Activated CD4-positive, alpha-beta memory T cell treated with anti-CD3 and anti-CD28 coated beads for 36 hours (primary cell): ENCODE results near the gene JAML. TPM values are rescaled to one million over a fixed set of nuclear protein-coding genes. Genes with fewer than 3 reads are reported as not detected.
A peak's percentile ranks its signal among the peaks of the same experiment; 100 is the strongest.

Experiments
- CTCF ChIA-PET: fragments of 350-600 bp; sonication (Branson Sonifier 250); formaldehyde crosslinking; loops from one replicate; lab custom pipeline; 2021; ENCODE audit warnings: antibody characterized with exemption, inconsistent platforms; lab: Charles Lee
- POLR2A ChIA-PET: fragments of 350-600 bp; sonication (Branson Sonifier 250); formaldehyde crosslinking; loops from one replicate; lab custom pipeline; 2021; ENCODE audit warnings: antibody characterized with exemption; lab: Charles Lee
- DNase-seq: peaks from one replicate; pipeline ENCODE4 v3.0.0-alpha.2; 2020
- H3K27ac Mint-ChIP-seq: one replicate; pipeline ENCODE4 v1.8.0; 2021; ENCODE audit warnings: mixed read lengths
- H3K27me3 Mint-ChIP-seq: one replicate; pipeline ENCODE4 v1.8.0; 2021; ENCODE audit warnings: mixed read lengths
- H3K36me3 Mint-ChIP-seq: one replicate; pipeline ENCODE4 v1.8.0; 2021; ENCODE audit warnings: mixed read lengths
- H3K4me1 Mint-ChIP-seq: one replicate; pipeline ENCODE4 v1.8.0; 2021; ENCODE audit warnings: low read depth, mixed read lengths
- H3K4me3 Mint-ChIP-seq: one replicate; pipeline ENCODE4 v1.8.0; 2021; ENCODE audit warnings: mild to moderate bottlenecking, mixed read lengths
- H3K9me3 Mint-ChIP-seq: one replicate; pipeline ENCODE4 v1.8.0; 2021; ENCODE audit warnings: mixed read lengths
- intact Hi-C: fragments of 100-400 bp; cut with micrococcal nuclease; formaldehyde crosslinking; loops from one replicate; pipeline ENCODE4 v1.15.1; 2023
- total RNA-seq, 2 experiments: library from RNA; stranded (reverse); gene quantifications; one replicate each; pipeline ENCODE4 v1.2.3, GENCODE V29; 2021

JAML gene
- total RNA-seq, 2 experiments from 2014 or later, result 155 to 163 TPM

DNA sequence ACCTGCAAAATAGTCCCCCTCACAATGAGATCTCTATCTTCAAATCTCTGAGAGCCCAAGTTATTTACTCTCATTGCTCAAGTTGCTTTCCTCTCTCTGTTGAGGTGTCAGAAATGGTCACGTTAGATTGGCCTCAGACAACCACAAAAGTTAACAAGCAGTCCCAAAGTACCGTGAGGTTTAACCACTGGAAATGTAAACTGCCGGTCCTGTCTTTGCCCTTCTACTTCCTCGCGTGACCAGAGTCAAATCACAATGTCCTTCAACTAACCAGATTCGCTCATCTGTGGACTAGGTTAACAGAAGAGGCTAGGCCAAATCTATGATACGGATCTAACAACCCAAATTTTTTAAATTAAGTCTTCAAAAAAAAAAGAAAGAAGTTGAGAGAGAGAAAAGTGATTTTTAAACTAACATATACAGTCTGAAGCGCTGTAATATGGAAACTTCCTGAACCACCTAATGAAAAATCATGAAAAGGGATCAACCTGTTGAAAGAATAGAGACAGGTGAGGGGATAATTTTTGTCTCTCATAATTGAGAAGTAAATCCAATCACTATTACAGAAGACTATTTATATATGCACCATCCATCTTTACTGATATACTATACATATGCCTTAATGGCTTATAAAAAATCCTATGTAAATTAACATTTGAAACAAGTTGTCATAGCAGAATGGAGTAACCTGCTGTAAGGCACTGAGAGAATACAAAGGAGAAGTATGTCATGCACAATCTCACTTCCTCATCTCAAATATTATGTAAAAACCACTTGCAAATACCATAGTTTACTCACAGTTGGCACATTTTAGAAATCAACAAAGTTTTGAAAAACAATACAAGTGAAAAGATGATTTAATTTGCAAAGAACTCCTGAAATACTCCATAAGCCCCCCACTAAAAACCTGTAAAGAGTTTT, 3.3 kb upstream of the JAML start:
- Mint-ChIP-seq H3K27me3 (no peaks in the 10 kb centered on the region), H3K4me1 (peaks cover 47% of the 10 kb centered on the region), H3K36me3 (peaks cover 69% of the 10 kb centered on the region), H3K4me3 (peak overlapping the region; percentile 45), H3K9me3 (peaks cover 7% of the 10 kb centered on the region), H3K27ac (no peak overlapping the region)
- intact Hi-C loops, result no loop called here
- ChIA-PET POLR2A (interaction anchor here (3.4 to 4.6 kb wide), 3 partner anchors 12 to 13 kb away, joined by 27 to 97 read pairs (median 81); no protein-coding TSS in a partner anchor), CTCF (interaction anchor here (1.3 to 3.2 kb wide), 4 partner anchors 10 to 13 kb away, joined by 6 to 14 read pairs (median 11); no protein-coding TSS in a partner anchor)
- peak; percentile 43 for DNase-seq

DNA sequence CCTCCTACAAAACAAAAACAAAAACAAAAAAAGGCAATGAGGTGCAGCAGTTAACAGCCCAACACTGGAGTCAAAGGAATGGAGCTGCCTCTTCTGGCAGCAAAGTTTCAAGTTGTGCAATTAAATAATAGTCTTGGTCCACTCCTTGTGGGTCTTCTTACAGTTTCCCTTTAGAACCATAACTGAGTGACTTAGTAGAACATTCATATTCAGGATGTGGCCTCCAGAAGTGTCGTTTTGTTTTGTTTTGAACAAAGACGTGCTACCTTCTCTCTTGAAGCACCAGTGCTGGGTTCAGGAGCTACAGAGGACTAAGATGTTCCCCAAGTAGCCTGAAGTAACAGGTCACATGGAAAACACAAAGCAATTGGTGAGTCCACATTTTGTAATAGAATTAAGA, 2.0 kb upstream of the JAML start:
- peaks cover 73% of the 10 kb centered on the region for H3K36me3 Mint-ChIP-seq
- H3K4me1 Mint-ChIP-seq, result peaks cover 59% of the 10 kb centered on the region
- H3K27me3 Mint-ChIP-seq, result no peaks in the 10 kb centered on the region
- POLR2A ChIA-PET, result interaction anchor here (0.8 to 4.6 kb wide), 7 partner anchors 10 to 77 kb away, joined by 3 to 97 read pairs (median 5); no protein-coding TSS in a partner anchor
- CTCF ChIA-PET, result interaction anchor here (0.7 to 1.9 kb wide), 8 partner anchors 9 to 122 kb away, joined by 3 to 14 read pairs (median 6); partner anchors contain the start of gene CD3D
- intact Hi-C loops, result no loop called here
- peaks cover 7% of the 10 kb centered on the region for H3K9me3 Mint-ChIP-seq
- no peak for DNase-seq
- peak overlapping the region; percentile 10 for H3K4me3 Mint-ChIP-seq
- H3K27ac Mint-ChIP-seq, result no peak overlapping the region

DNA sequence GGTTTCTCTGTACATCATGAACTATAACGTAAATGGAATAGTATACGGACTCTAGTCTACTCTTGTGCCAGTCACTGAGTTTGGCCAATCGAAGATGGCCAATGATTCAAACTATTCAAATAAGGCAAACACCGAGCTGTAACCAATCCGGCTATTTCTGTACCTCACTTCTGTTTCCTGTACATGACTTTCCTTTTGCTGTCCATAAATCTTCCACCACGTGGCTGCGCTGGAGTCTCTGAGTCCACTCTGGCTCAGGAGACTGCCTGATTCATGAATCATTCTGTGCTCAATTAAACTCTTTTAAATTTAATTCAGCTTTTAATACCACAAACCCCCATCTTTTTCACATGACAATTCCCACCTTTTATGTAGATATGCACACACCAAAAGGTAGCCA, 1.5 kb upstream of the JAML start:
- H3K36me3 Mint-ChIP-seq, result peaks cover 77% of the 10 kb centered on the region

DNA sequence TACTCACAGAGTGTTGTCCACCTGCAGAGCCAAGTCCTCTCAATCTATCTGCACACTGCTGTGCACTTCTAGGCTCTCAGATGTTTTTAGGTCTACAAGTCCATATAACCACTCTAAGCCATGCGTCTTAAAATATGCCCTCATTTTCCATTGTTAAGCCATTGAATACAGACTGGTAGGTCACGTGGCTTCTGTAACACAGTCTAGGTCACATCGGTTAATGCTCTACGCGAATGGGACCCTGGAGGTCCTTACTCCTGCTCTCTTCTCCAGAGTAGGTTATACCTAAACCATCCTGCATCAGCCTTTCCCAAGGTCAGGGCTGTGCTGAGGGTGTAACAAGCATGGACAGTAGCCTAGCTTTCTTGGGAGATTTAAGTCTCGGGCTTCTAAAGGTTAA, 819 bp downstream of the JAML start:
- no peak for DNase-seq
- POLR2A ChIA-PET, result interaction anchor here (0.8 to 4.6 kb wide), 13 partner anchors 8 to 214 kb away, joined by 3 to 97 read pairs (median 9); partner anchors contain the start of genes CD3D, CD3E and MPZL3
- H3K4me3 Mint-ChIP-seq, result peak overlapping the region; percentile 82
- H3K9me3 Mint-ChIP-seq, result peaks cover 7% of the 10 kb centered on the region
- peaks cover 87% of the 10 kb centered on the region for H3K4me1 Mint-ChIP-seq
- peak overlapping the region; percentile 97 for H3K27ac Mint-ChIP-seq
- intact Hi-C loops, result loop anchor here (1.0 kb wide), 3 partner anchors 8 to 27 kb away; no protein-coding TSS in a partner anchor
- no peaks in the 10 kb centered on the region for H3K27me3 Mint-ChIP-seq
- CTCF ChIA-PET, result interaction anchor here (0.9 to 1.8 kb wide), 10 partner anchors 8 to 72 kb away, joined by 3 to 12 read pairs (median 6); partner anchors contain the start of gene MPZL3
- H3K36me3 Mint-ChIP-seq, result peaks cover 83% of the 10 kb centered on the region

More for the DNA sequence above, 1.5 kb upstream of the JAML start:
- no peaks in the 10 kb centered on the region for H3K27me3 Mint-ChIP-seq
- H3K27ac Mint-ChIP-seq, result no peak overlapping the region
- peaks cover 64% of the 10 kb centered on the region for H3K4me1 Mint-ChIP-seq
- ChIA-PET CTCF (interaction anchor here (1.4 to 1.9 kb wide), 6 partner anchors 9 to 116 kb away, joined by 3 to 14 read pairs (median 8); partner anchors contain the start of gene CD3D), POLR2A (interaction anchor here (0.6 to 4.6 kb wide), 9 partner anchors 10 to 78 kb away, joined by 3 to 97 read pairs (median 5); no protein-coding TSS in a partner anchor)
- no peak overlapping the region for H3K4me3 Mint-ChIP-seq
- intact Hi-C loops, result no loop called here
- no peak for DNase-seq
- peaks cover 7% of the 10 kb centered on the region for H3K9me3 Mint-ChIP-seq

DNA sequence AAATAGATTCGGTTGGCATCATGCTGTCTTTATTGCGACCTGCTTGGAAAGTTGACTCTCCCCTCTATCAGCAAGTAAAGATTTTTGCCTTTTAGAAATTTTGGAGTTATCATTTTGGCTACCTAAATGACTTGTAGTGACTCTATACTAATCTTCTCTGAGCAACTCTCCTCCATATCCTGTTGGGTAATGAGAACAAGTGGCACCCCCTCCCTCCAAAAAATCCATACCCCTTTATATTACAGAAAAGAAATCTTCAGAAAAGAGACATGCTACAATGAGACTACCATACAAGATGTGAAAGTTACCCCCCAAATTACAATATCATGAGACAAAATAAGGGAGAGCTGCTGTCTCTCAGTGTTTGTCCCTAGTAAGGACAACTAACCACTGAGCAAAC, 1.2 kb downstream of the JAML start:
- H3K27ac Mint-ChIP-seq, result peak overlapping the region; percentile 97
- no peaks in the 10 kb centered on the region for H3K27me3 Mint-ChIP-seq
- peaks cover 7% of the 10 kb centered on the region for H3K9me3 Mint-ChIP-seq
- H3K4me1 Mint-ChIP-seq, result peaks cover 89% of the 10 kb centered on the region
- peaks cover 83% of the 10 kb centered on the region for H3K36me3 Mint-ChIP-seq
- CTCF ChIA-PET, result interaction anchor here (1.6 to 1.8 kb wide), 5 partner anchors 17 to 28 kb away, joined by 3 to 12 read pairs (median 7); partner anchors contain the start of gene MPZL3
- intact Hi-C loops, result loop anchor here (1.0 kb wide), 1 partner anchor 22 kb away; no protein-coding TSS in a partner anchor
- peak overlapping the region; percentile 82 for H3K4me3 Mint-ChIP-seq
- POLR2A ChIA-PET, result interaction anchor here (1.0 to 4.6 kb wide), 8 partner anchors 7 to 119 kb away, joined by 4 to 97 read pairs (median 10); partner anchors contain the start of genes CD3D and MPZL3
- DNase-seq, result no peak

DNA sequence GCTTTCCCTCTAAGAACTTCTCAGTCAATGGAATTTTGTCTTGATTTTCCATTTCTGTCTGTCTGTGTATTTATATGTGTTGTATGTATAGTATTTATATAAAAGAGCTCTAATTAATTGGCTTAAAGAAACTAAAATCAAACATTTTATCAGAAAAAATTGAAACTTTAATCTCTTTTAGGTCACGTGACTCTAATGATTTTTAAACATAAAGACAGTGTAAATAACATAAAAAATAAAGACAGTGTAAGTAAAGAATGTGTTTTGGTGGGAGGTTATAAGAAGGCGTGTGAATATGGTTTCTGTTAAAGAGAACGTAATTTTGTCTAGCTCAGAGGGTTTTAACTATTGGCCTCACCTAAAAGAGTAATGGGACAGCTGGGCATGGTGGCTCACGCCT, 2.4 kb downstream of the JAML start:
- Mint-ChIP-seq H3K4me3 (peak overlapping the region; percentile 78), H3K36me3 (peaks cover 74% of the 10 kb centered on the region), H3K27me3 (no peaks in the 10 kb centered on the region), H3K9me3 (peaks cover 7% of the 10 kb centered on the region), H3K27ac (peak overlapping the region; percentile 97), H3K4me1 (peaks cover 89% of the 10 kb centered on the region)
- DNase-seq, result no peak
- intact Hi-C loops, result no loop called here
- CTCF ChIA-PET, result interaction anchor here (0.9 to 3.1 kb wide), 4 partner anchors 16 to 70 kb away, joined by 3 to 12 read pairs (median 4); no protein-coding TSS in a partner anchor
- POLR2A ChIA-PET, result interaction anchor here (0.6 to 7.6 kb wide), 3 partner anchors 19 to 24 kb away, joined by 3 to 75 read pairs (median 3); no protein-coding TSS in a partner anchor

DNA sequence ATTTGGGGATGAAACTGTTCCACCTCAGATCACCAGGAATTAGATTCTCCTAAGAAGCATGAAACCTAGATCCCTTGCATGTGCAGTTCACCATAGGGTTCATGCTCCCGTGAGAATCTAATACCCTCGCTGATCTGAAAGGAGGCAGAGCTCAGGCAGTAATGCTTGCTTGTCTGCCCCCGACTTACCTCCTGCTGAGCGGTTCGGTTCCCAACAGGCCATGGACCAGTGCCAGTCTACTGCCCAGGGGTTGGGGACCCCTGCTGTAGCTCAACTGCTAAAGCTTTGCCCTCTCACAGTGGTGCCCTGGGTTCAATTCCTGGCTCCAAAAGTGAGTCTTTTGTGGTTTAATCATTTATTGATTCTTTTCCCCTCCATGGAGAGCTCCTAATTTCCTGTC, 3.4 kb downstream of the JAML start:
- peak overlapping the region; percentile 81 for H3K4me3 Mint-ChIP-seq
- H3K27ac Mint-ChIP-seq, result peak overlapping the region; percentile 97
- H3K4me1 Mint-ChIP-seq, result peaks cover 89% of the 10 kb centered on the region
- no peaks in the 10 kb centered on the region for H3K27me3 Mint-ChIP-seq
- intact Hi-C loops, result no loop called here
- CTCF ChIA-PET, result interaction anchor here (1.1 to 3.1 kb wide), 3 partner anchors 19 to 71 kb away, joined by 3 to 12 read pairs (median 7); no protein-coding TSS in a partner anchor
- peaks cover 7% of the 10 kb centered on the region for H3K9me3 Mint-ChIP-seq
- POLR2A ChIA-PET, result interaction anchor here (0.6 to 7.6 kb wide), 3 partner anchors 20 to 138 kb away, joined by 3 to 75 read pairs (median 3); partner anchors contain the start of gene UBE4A
- peaks cover 66% of the 10 kb centered on the region for H3K36me3 Mint-ChIP-seq
- no peak for DNase-seq

DNA sequence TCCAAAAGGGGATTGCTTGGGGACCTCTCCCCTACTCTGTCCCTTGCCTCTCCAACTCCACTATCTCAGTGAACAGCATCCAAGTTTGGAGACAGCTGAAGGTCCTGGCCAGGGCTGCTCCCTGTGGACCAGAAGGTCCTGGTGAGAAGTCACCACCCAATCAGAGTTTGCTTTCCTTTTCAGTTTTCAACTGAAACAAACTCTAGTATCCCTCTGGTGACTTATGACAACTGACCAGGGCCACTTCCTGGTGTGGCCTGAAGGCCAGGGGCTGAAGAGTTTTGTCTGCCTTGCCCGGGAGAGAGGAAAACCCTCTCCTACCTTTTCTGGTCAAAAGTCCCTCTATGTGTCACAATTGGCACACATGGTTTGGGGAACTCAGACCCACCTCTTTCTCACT, 5.1 kb downstream of the JAML start:
- peak overlapping the region; percentile 97 for H3K27ac Mint-ChIP-seq
- intact Hi-C loops, result loop anchor here (5.0 kb wide), 1 partner anchor 217 kb away; no protein-coding TSS in a partner anchor
- ChIA-PET CTCF (interaction anchor here (0.8 to 4.0 kb wide), 3 partner anchors 7 to 76 kb away, joined by 3 to 14 read pairs (median 11); no protein-coding TSS in a partner anchor), POLR2A (interaction anchor here (1.7 to 8.2 kb wide), 3 partner anchors 10 to 22 kb away, joined by 4 to 83 read pairs (median 75); no protein-coding TSS in a partner anchor)
- H3K9me3 Mint-ChIP-seq, result no peaks in the 10 kb centered on the region
- H3K4me1 Mint-ChIP-seq, result peaks cover 89% of the 10 kb centered on the region
- peaks cover 57% of the 10 kb centered on the region for H3K36me3 Mint-ChIP-seq
- peak overlapping the region; percentile 81 for H3K4me3 Mint-ChIP-seq
- no peak for DNase-seq
- no peaks in the 10 kb centered on the region for H3K27me3 Mint-ChIP-seq

DNA sequence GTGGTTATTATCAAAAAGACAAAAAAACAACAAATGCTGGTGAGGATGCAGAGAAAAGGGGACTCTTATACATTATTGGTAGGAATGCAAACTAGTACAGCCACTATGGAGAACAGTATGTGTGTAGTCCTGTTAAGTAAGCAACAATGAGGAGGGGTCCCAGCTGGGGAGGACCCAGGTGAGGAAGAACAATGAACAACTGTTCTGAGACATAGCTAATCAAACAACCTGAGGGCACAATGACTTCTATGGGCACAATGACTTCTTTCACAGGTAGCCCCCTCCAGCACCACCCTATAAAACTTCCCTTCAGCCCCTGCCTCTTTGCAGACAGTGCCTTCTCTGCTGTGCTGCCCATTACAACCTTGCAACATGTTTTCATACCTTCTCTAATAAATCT, 5.6 kb downstream of the JAML start:
- ChIA-PET CTCF (interaction anchor here (0.8 to 4.0 kb wide), 3 partner anchors 8 to 77 kb away, joined by 3 to 14 read pairs (median 11); no protein-coding TSS in a partner anchor), POLR2A (interaction anchor here (1.0 to 8.2 kb wide), 7 partner anchors 6 to 86 kb away, joined by 3 to 83 read pairs (median 25); partner anchors contain the start of genes CD3E, JAML and MPZL3)
- Mint-ChIP-seq H3K4me1 (peaks cover 92% of the 10 kb centered on the region), H3K27me3 (no peaks in the 10 kb centered on the region), H3K4me3 (peak overlapping the region; percentile 81), H3K27ac (peak overlapping the region; percentile 97), H3K9me3 (no peaks in the 10 kb centered on the region), H3K36me3 (peaks cover 57% of the 10 kb centered on the region)
- intact Hi-C loops, result loop anchor here (5.0 kb wide), 1 partner anchor 217 kb away; no protein-coding TSS in a partner anchor
- DNase-seq, result no peak

DNA sequence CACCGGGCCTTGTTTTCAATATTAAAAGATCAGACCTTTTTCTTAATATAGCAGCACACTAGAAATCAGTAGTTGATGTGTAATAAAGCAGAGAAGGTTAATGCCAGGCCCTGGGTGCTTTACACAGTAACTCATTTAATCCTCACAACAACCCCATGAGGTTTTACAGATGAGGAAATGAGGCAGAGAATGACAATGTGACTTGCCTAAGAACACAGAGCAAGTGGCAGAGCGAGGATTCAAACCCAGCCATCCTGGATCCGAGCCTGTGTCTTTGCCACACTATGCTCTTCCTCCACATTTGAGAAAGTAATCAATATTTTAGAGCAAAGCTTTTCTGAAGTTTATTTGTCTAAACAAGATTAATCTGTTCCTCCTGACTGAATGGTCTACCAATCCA, 7.2 kb downstream of the JAML start:
- Mint-ChIP-seq H3K9me3 (no peaks in the 10 kb centered on the region), H3K36me3 (peaks cover 57% of the 10 kb centered on the region), H3K4me3 (peak overlapping the region; percentile 81), H3K4me1 (peaks cover 96% of the 10 kb centered on the region), H3K27me3 (no peaks in the 10 kb centered on the region), H3K27ac (peak overlapping the region; percentile 97)
- peak; percentile 70 for DNase-seq
- CTCF ChIA-PET, result interaction anchor here (0.5 to 4.0 kb wide), 4 partner anchors 10 to 121 kb away, joined by 3 to 14 read pairs (median 8); no protein-coding TSS in a partner anchor
- POLR2A ChIA-PET, result interaction anchor here (1.5 to 8.2 kb wide), 8 partner anchors 8 to 215 kb away, joined by 5 to 83 read pairs (median 18); partner anchors contain the start of genes CD3D, CD3E, JAML and MPZL3
- intact Hi-C loops, result loop anchor here (1.0 to 5.0 kb wide), 9 partner anchors 8 to 221 kb away; partner anchors contain the start of genes CD3D, JAML and MPZL3
